GM23338 (cell line): ENCODE results near the gene RPTOR. TPM values are rescaled to one million over a fixed set of nuclear protein-coding genes. Genes with fewer than 3 reads are reported as not detected.

ENCODE experiments used
- ATAC-seq: fragments of 200-7000 bp; cut with Tn5 transposase; 3 replicates; pipeline ENCODE4 v1.9.1; 2020
- DNase-seq: peaks from one replicate; pipeline ENCODE4 v3.0.0-alpha.2; 2015; ENCODE audit warnings: low spot score
- H2AFZ ChIP-seq: fragments of 200-600 bp; sonication (generic); 2 replicates; pipeline ENCODE4 v1.8.0; 2016; ENCODE audit warnings: antibody characterized with exemption, mild to moderate bottlenecking, moderate library complexity
- H3F3A ChIP-seq: fragments of 200-600 bp; sonication (generic); replicated peaks from 2 replicates; pipeline ENCODE4 v1.8.0; 2017; ENCODE audit warnings: antibody characterized with exemption, mixed run types, low read depth
- H3K27ac ChIP-seq: fragments of 200-600 bp; sonication (generic); 2 replicates; pipeline ENCODE4 v1.6.1; 2016; ENCODE audit warnings: low read depth
- H3K27me3 ChIP-seq: fragments of 200-600 bp; sonication (generic); 2 replicates; pipeline ENCODE4 v1.8.0; 2016; ENCODE audit warnings: mild to moderate bottlenecking, mixed run types, moderate library complexity; ENCODE audit not compliant: insufficient read depth
- H3K36me3 ChIP-seq: fragments of 200-600 bp; sonication (generic); 2 replicates; pipeline ENCODE4 v1.8.0; 2016; ENCODE audit warnings: mild to moderate bottlenecking; ENCODE audit not compliant: insufficient read depth
- H3K4me1 ChIP-seq: fragments of 200-600 bp; sonication (generic); 2 replicates; pipeline ENCODE4 v1.8.0; 2016; ENCODE audit warnings: mild to moderate bottlenecking, moderate library complexity; ENCODE audit not compliant: insufficient read depth
- H3K4me2 ChIP-seq: fragments of 200-600 bp; sonication (generic); 2 replicates; pipeline ENCODE4 v1.7.1; 2017; ENCODE audit warnings: mixed run types
- H3K4me3 ChIP-seq: fragments of 200-600 bp; sonication (generic); 2 replicates; pipeline ENCODE4 v1.6.1; 2016; ENCODE audit warnings: mixed run types
- H3K79me2 ChIP-seq: fragments of 200-600 bp; sonication (generic); replicated peaks from 2 replicates; pipeline ENCODE4 v1.8.0; 2017; ENCODE audit warnings: mild to moderate bottlenecking; ENCODE audit not compliant: insufficient read depth
- H3K9me2 ChIP-seq: fragments of 200-600 bp; sonication (generic); 2 replicates; pipeline ENCODE4 v1.8.0; 2017; ENCODE audit not compliant: insufficient read depth
- H4K20me1 ChIP-seq: fragments of 200-600 bp; sonication (generic); replicated peaks from 2 replicates; pipeline ENCODE4 v1.8.0; 2017; ENCODE audit warnings: mild to moderate bottlenecking; ENCODE audit not compliant: insufficient read depth
- H3K27ac Mint-ChIP-seq: 2 replicates; pipeline ENCODE4 v1.8.0; 2020; ENCODE audit warnings: inconsistent platforms, mild to moderate bottlenecking, moderate library complexity, mixed read lengths
- H3K27me3 Mint-ChIP-seq: 3 replicates; pipeline ENCODE4 v1.8.0; 2022; ENCODE audit warnings: low read depth, mild to moderate bottlenecking, moderate library complexity, mixed read lengths, inconsistent platforms; ENCODE audit not compliant: insufficient read depth, poor library complexity
- H3K36me3 Mint-ChIP-seq: 3 replicates; pipeline ENCODE4 v1.8.0; 2021; ENCODE audit warnings: low read depth, mild to moderate bottlenecking, inconsistent platforms, moderate library complexity, mixed read lengths
- H3K4me1 Mint-ChIP-seq: 3 replicates; pipeline ENCODE4 v1.8.0; 2020; ENCODE audit warnings: mild to moderate bottlenecking, inconsistent platforms, mixed read lengths
- H3K4me3 Mint-ChIP-seq: 3 replicates; pipeline ENCODE4 v1.8.0; 2021; ENCODE audit warnings: moderate library complexity, mild to moderate bottlenecking, inconsistent platforms, mixed read lengths
- H3K9me3 Mint-ChIP-seq: 3 replicates; pipeline ENCODE4 v1.8.0; 2020; ENCODE audit warnings: moderate library complexity, mild to moderate bottlenecking, inconsistent platforms, mixed read lengths
- CREB1 ChIP-seq: fragments of 250-450 bp; sonication (Bioruptor Pico); IDR thresholded peaks from 2 replicates; pipeline ENCODE4 v1.5.0; 2020; ENCODE audit warnings: low read depth, mild to moderate bottlenecking, moderate library complexity
- CTCF ChIP-seq, 2 experiments: fragments of 200-600 bp in 1 of 2; sonication (generic) in 1 of 2; conservative IDR thresholded peaks; 2 replicates each; pipeline versions ENCODE4 v1.5.1 to v1.6.1; 2016 to 2017; ENCODE audit warnings: antibody characterized with exemption in 2 of 2, low read depth in 2 of 2, mild to moderate bottlenecking in 2 of 2, moderate library complexity in 1 of 2
- ETS1 ChIP-seq: IDR thresholded peaks from 2 replicates; pipeline ENCODE4 v1.6.1; 2016; ENCODE audit warnings: antibody characterized with exemption
- EZH2 ChIP-seq: fragments of 200-600 bp; sonication (generic); IDR thresholded peaks from one replicate; pipeline ENCODE4 v1.8.0; 2017; ENCODE audit warnings: antibody characterized with exemption, mild to moderate bottlenecking, low read depth; ENCODE audit not compliant: unreplicated experiment
- EZH2phosphoT487 ChIP-seq: fragments of 200-600 bp; sonication (generic); IDR thresholded peaks from one replicate; pipeline ENCODE4 v1.8.1; 2018; ENCODE audit warnings: antibody characterized with exemption; ENCODE audit not compliant: unreplicated experiment
- JUNB ChIP-seq: IDR thresholded peaks from one replicate; pipeline ENCODE4 v1.6.1; 2016; ENCODE audit warnings: antibody characterized with exemption; ENCODE audit not compliant: unreplicated experiment
- NANOG ChIP-seq: IDR thresholded peaks from 2 replicates; pipeline ENCODE4 v1.6.1; 2016; ENCODE audit warnings: antibody characterized with exemption, borderline replicate concordance
- POLR2AphosphoS5 ChIP-seq: IDR thresholded peaks from 2 replicates; pipeline ENCODE4 v1.6.1; 2016; ENCODE audit warnings: antibody characterized with exemption, low read depth
- REST ChIP-seq: IDR thresholded peaks from one replicate; pipeline ENCODE4 v1.6.1; 2018; ENCODE audit warnings: antibody characterized with exemption; ENCODE audit not compliant: unreplicated experiment
- STAT1 ChIP-seq: IDR thresholded peaks from one replicate; pipeline ENCODE4 v1.6.1; 2016; ENCODE audit warnings: antibody characterized with exemption; ENCODE audit not compliant: unreplicated experiment
- ZNF114 ChIP-seq: fragments of 250-450 bp; sonication (Bioruptor Pico); IDR thresholded peaks from 2 replicates; pipeline ENCODE4 v1.5.0; 2020; ENCODE audit warnings: mild to moderate bottlenecking, moderate library complexity
- ZNF331 ChIP-seq: fragments of 250-450 bp; sonication (Bioruptor Pico); IDR thresholded peaks from 2 replicates; pipeline ENCODE4 v1.5.0; 2020; ENCODE audit warnings: low read depth, mild to moderate bottlenecking, moderate library complexity
- ZNF462 ChIP-seq: fragments of 250-450 bp; sonication (Bioruptor Pico); IDR thresholded peaks from 2 replicates; pipeline ENCODE4 v1.5.0; 2020; ENCODE audit warnings: mild to moderate bottlenecking, moderate library complexity
- polyA plus RNA-seq: library from polyadenylated mRNA; unstranded; fragments of >200 nt; fragmentation: Nextera tagmentation; extraction: Ambion mirVana; gene quantifications from 2 replicates; pipeline ENCODE4 v1.2.1, GENCODE V29; 2016
- total RNA-seq: library from RNA; depleted of rRNA; stranded (reverse); fragments of >200 nt; shearing (Covaris generic); gene quantifications from 2 replicates; pipeline ENCODE4 v1.2.3, GENCODE V29; 2014

The RPTOR gene
- total and polyA plus RNA-seq, 2 experiments from 2014 or later: 9.5 to 38.0 TPM

- H3K36me3 Mint-ChIP-seq: no peaks in the 10 kb centered on the region
- no peak for ATAC-seq
- no peak overlapping the region for H3K27ac Mint-ChIP-seq
- Histone ChIP-seq H4K20me1 (peaks cover 89% of the 10 kb centered on the region), H3K4me3 (no peak overlapping the region), H2AFZ (no peak overlapping the region), H3K27ac (no peak overlapping the region), H3K27me3 (peaks cover 84% of the 10 kb centered on the region), H3F3A (no peaks in the 10 kb centered on the region), H3K36me3 (no peaks in the 10 kb centered on the region), H3K4me2 (no peak overlapping the region), H3K4me1 (no peaks in the 10 kb centered on the region), H3K9me2 (no peaks in the 10 kb centered on the region), H3K79me2 (peaks cover 79% of the 10 kb centered on the region)
- H3K27me3 Mint-ChIP-seq: peaks cover 81% of the 10 kb centered on the region
- H3K9me3 Mint-ChIP-seq: no peaks in the 10 kb centered on the region
- no peak for TF ChIP-seq ZNF114 (CRISPR knock-in tag)
- no peak for TF ChIP-seq ZNF462 (CRISPR knock-in tag)
- no peak for TF ChIP-seq JUNB
- TF ChIP-seq EZH2: no peak
- no peak for TF ChIP-seq ETS1
- no peak for TF ChIP-seq CREB1 (CRISPR knock-in tag)
- TF ChIP-seq ZNF331 (CRISPR knock-in tag): no peak
- no peak for TF ChIP-seq POLR2AphosphoS5
- no peak for TF ChIP-seq STAT1
- TF ChIP-seq CTCF (conservative IDR thresholded peaks at IDR 0.05; ENCODE audit: low read depth in 2 of 2): no peak
- no peak for TF ChIP-seq NANOG
- no peak for TF ChIP-seq EZH2phosphoT487
- TF ChIP-seq REST: no peak
- no peaks in the 10 kb centered on the region for H3K4me1 Mint-ChIP-seq
- no peak for DNase-seq
- no peak overlapping the region for H3K4me3 Mint-ChIP-seq
Measured at GRCh38 chr17:80566054-80566400, 21.4 kb downstream of the RPTOR start.
